BLaER1 treated with 17β-estradiol and CSF1 and Interleukin-3, amounts not matched to agents 10 nM and 100 nM (cell line): ENCODE data around the gene ADAM17.

Experiments used
- H3K27ac ChIP-seq, 11 experiments: shearing (Covaris generic); formaldehyde crosslinking; 2 replicates each; pipeline ENCODE4 v1.8.1; 2022
- H3K27me3 ChIP-seq, 11 experiments: shearing (Covaris generic); formaldehyde crosslinking; 2 replicates each; pipeline ENCODE4 v1.8.1; 2022
- H3K36me3 ChIP-seq, 11 experiments: shearing (Covaris generic); formaldehyde crosslinking; 2 replicates each; pipeline ENCODE4 v1.8.1; 2022
- H3K4me1 ChIP-seq, 10 experiments: shearing (Covaris generic); formaldehyde crosslinking; 2 replicates each; pipeline ENCODE4 v1.8.1; 2022
- H3K4me2 ChIP-seq, 11 experiments: shearing (Covaris generic); formaldehyde crosslinking; 2 replicates each; pipeline ENCODE4 v1.8.1; 2022
- H3K4me3 ChIP-seq, 10 experiments: shearing (Covaris generic); formaldehyde crosslinking; 2 replicates each; pipeline ENCODE4 v1.8.1; 2022
- H3K9ac ChIP-seq, 11 experiments: shearing (Covaris generic); formaldehyde crosslinking; 2 replicates each; pipeline ENCODE4 v1.8.1; 2022
- H3K9me3 ChIP-seq, 11 experiments: shearing (Covaris generic); formaldehyde crosslinking; replicated peaks in 1 of 11; 2 replicates each; pipeline ENCODE4 v1.8.1; 2022
- H4K20me1 ChIP-seq, 11 experiments: shearing (Covaris generic); formaldehyde crosslinking; 2 replicates each; pipeline ENCODE4 v1.8.1; 2022
- Cebpa-rat ChIP-seq, 11 experiments: shearing (Covaris generic); IDR thresholded peaks; 2 replicates each; pipeline ENCODE4 v1.8.1; 2022

ADAM17 gene

DNA sequence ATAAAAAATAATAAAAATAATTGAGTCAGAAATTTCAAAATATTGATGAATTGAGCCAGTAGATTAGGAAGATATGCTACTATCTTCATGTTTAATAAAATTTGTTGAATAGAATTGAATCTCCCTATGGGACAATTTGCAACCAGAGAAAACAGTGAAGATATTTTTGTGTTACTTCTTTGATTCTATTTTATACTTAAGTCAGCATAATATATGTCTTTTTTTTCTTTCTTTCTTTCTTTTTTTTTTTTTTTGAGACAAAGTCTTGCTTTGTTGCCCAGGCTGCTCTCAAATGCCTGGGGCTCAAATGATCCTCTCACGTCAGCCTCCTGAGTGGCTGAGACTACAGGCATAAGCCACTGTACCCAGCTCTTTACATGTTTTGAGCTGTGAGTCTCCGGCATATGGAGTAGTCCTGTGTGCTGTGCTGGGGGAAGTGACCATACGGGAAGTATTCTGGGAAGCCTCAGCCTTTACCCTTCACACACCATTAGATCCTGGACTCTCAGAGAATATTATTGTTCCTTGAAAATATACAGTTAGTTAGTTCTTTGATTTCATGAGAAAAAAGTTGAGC lies 95.1 kb downstream of the ADAM17 start:
- H3K9me3 ChIP-seq = no peaks in the 10 kb centered on the region
- no peak for TF ChIP-seq Cebpa-rat (IDR thresholded peaks at IDR 0.05)
- H3K4me2 ChIP-seq = no peak overlapping the region
- no peak overlapping the region for H3K4me3 ChIP-seq
- H4K20me1 ChIP-seq = peaks cover 0 to 10% (median 0%) of the 10 kb centered on the region in 11 experiments; a peak in 7 of 22 replicates
- peaks cover 67 to 98% (median 79%) of the 10 kb centered on the region in 11 experiments for H3K36me3 ChIP-seq
- H3K4me1 ChIP-seq = peaks cover 12 to 29% (median 21%) of the 10 kb centered on the region in 10 experiments
- no peak overlapping the region for H3K9ac ChIP-seq
- H3K27ac ChIP-seq = no peak overlapping the region
- H3K27me3 ChIP-seq = no peaks in the 10 kb centered on the region

DNA sequence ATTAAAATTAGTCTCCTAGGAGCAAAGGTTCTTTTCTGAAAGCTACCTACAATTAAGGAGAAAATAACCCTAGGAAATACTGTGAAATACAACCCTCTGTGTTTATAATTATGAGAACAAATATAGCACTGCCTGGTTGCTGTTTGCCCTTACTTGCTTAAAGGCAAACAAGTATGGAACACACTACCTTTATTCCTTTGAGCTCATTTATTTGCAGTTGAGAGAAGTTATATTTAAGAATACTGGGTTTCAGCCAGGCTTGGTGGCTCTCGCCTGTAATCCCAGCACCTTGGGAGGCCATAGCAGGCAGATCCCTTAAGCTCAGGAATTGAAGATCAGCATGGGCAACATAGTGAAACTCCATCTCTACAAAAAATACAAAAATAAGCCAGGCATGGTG lies 104.4 kb downstream of the ADAM17 start:
- H3K4me2 ChIP-seq = no peak overlapping the region
- H3K27me3 ChIP-seq = no peaks in the 10 kb centered on the region
- no peaks in the 10 kb centered on the region for H3K4me1 ChIP-seq
- peaks cover 92 to 100% (median 98%) of the 10 kb centered on the region in 11 experiments for H3K36me3 ChIP-seq
- no peaks in the 10 kb centered on the region for H3K9me3 ChIP-seq
- H3K27ac ChIP-seq = no peak overlapping the region
- H4K20me1 ChIP-seq = no peaks in the 10 kb centered on the region
- H3K9ac ChIP-seq = no peak overlapping the region
- TF ChIP-seq Cebpa-rat (IDR thresholded peaks at IDR 0.05) = no peak
- H3K4me3 ChIP-seq = no peak overlapping the region

GRCh38 chr2:9445089-9445488 lies 110.5 kb downstream of the ADAM17 start:
- H4K20me1 ChIP-seq = no peaks in the 10 kb centered on the region
- no peak overlapping the region for H3K4me3 ChIP-seq
- H3K27ac ChIP-seq = no peak overlapping the region
- peaks cover 96 to 100% (median 98%) of the 10 kb centered on the region in 11 experiments for H3K36me3 ChIP-seq
- no peaks in the 10 kb centered on the region for H3K27me3 ChIP-seq
- H3K4me2 ChIP-seq = no peak overlapping the region
- no peak for TF ChIP-seq Cebpa-rat (IDR thresholded peaks at IDR 0.05)
- H3K4me1 ChIP-seq = no peaks in the 10 kb centered on the region
- no peak overlapping the region for H3K9ac ChIP-seq
- H3K9me3 ChIP-seq = no peaks in the 10 kb centered on the region

DNA sequence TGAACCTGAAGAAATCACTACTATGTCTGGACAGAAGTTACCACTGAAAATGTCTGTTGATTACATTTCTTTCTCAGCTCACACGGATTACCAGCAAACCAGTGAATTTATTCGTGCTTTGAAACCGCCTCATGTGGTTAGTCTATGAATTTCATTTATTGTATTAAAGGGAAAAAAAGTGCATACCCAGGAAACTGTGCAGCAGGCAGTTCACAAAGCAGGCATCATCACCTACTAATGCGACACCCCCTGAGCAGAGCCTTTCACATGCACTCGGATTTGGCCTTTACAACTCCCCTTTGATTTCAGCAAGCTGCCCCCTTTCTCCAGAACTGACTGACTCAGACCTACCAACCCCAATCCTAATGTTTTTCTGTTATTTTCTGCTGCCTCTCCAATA lies 112.1 kb downstream of the ADAM17 start:
- H3K4me1 ChIP-seq = no peaks in the 10 kb centered on the region
- no peaks in the 10 kb centered on the region for H3K27me3 ChIP-seq
- H3K9me3 ChIP-seq = no peaks in the 10 kb centered on the region
- no peak for TF ChIP-seq Cebpa-rat (IDR thresholded peaks at IDR 0.05)
- H3K36me3 ChIP-seq = peaks cover 93 to 100% (median 97%) of the 10 kb centered on the region in 11 experiments
- H3K4me2 ChIP-seq = no peak overlapping the region
- H3K4me3 ChIP-seq = no peak overlapping the region
- no peak overlapping the region for H3K9ac ChIP-seq
- H3K27ac ChIP-seq = no peak overlapping the region
- H4K20me1 ChIP-seq = no peaks in the 10 kb centered on the region

DNA sequence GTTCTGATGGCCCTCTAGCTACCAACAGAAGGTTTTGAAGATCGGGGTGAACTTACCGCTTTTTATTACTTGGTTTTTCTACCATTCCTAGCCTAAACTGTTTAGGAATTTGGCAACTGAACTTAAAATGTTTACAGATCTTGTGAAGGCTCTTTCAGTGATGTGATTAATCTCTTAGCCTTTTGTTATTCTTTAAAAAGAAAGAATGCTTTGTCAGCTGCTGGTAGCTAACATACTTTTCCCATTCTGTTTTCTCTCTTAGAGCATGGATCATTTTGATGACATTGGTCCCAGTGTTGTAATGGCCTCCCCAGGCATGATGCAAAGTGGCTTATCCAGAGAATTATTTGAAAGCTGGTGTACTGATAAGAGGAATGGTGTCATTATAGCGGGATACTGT lies 114.1 kb downstream of the ADAM17 start:
- Histone ChIP-seq H3K4me2 (no peak overlapping the region), H3K4me3 (no peak overlapping the region), H3K27ac (no peak overlapping the region), H3K36me3 (peaks cover 93 to 100% (median 97%) of the 10 kb centered on the region in 11 experiments), H3K9me3 (peaks cover 0 to 6% (median 0%) of the 10 kb centered on the region in 11 experiments; a peak in 1 of 22 replicates), H3K4me1 (no peaks in the 10 kb centered on the region), H3K9ac (no peak overlapping the region), H3K27me3 (no peaks in the 10 kb centered on the region), H4K20me1 (no peaks in the 10 kb centered on the region)
- TF ChIP-seq Cebpa-rat (IDR thresholded peaks at IDR 0.05) = no peak

- no peak overlapping the region for H3K9ac ChIP-seq
These were observed 115.4 kb downstream of the ADAM17 start for GRCh38 chr2:9440058-9440727.

DNA sequence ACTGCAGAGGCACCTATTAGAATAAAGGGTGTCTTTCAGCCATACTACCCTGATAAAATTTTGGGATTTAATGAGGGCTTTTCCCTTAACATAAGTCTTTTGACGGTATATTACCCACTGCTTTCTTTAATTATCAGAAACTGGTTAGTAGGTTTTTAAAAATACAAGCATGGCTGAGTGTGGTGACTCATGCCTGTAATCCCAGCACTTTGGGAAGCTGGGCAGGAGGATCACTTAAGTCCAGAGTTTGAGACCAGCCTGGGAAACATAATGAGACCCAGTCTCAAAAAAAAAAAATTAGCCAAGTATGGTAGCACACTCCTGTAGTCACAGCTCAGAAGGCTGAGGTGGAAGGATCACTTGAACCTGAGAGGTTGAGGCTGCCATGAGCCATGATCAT lies 116.1 kb downstream of the ADAM17 start:
- Histone ChIP-seq H3K4me2 (no peak overlapping the region), H3K4me1 (peaks cover 0 to 10% (median 5%) of the 10 kb centered on the region in 10 experiments; a peak in 12 of 20 replicates), H3K27ac (no peak overlapping the region), H4K20me1 (no peaks in the 10 kb centered on the region), H3K27me3 (no peaks in the 10 kb centered on the region), H3K9me3 (peaks cover 0 to 6% (median 0%) of the 10 kb centered on the region in 11 experiments; a peak in 1 of 22 replicates), H3K9ac (no peak overlapping the region), H3K4me3 (no peak overlapping the region), H3K36me3 (peaks cover 90 to 100% (median 99%) of the 10 kb centered on the region in 11 experiments)
- TF ChIP-seq Cebpa-rat (IDR thresholded peaks at IDR 0.05) = no peak

More at GRCh38 chr2:9440058-9440727, 115.4 kb downstream of the ADAM17 start:
- Histone ChIP-seq H3K4me3 (no peak overlapping the region), H3K36me3 (peaks cover 92 to 100% (median 99%) of the 10 kb centered on the region in 11 experiments), H4K20me1 (no peaks in the 10 kb centered on the region), H3K9me3 (peaks cover 0 to 6% (median 0%) of the 10 kb centered on the region in 11 experiments; a peak in 1 of 22 replicates), H3K4me1 (peaks cover 0 to 3% (median 0%) of the 10 kb centered on the region in 10 experiments; a peak in 7 of 20 replicates), H3K27ac (no peak overlapping the region), H3K27me3 (no peaks in the 10 kb centered on the region), H3K4me2 (no peak overlapping the region)
- no peak for TF ChIP-seq Cebpa-rat (IDR thresholded peaks at IDR 0.05)
